Karpas-422 (cell line): ENCODE data around the gene PFKFB2. TPM values are rescaled to one million over a fixed set of nuclear protein-coding genes. Genes with fewer than 3 reads are reported as not detected.

Experiments used
- DNase-seq: peaks from one replicate; pipeline ENCODE4 v3.0.0-alpha.2; 2015
- H2AFZ ChIP-seq: fragments of 200-600 bp; sonication (generic); 2 replicates; pipeline ENCODE4 v1.6.1; 2014; ENCODE audit warnings: antibody characterized with exemption, low read length, mixed read lengths
- H3K27ac ChIP-seq: fragments of 200-600 bp; sonication (generic); 2 replicates; pipeline ENCODE4 v1.5.1; 2014; ENCODE audit warnings: mild to moderate bottlenecking, low read length, moderate library complexity
- H3K27me3 ChIP-seq: fragments of 200-600 bp; sonication (generic); 2 replicates; pipeline ENCODE4 v1.6.1; 2014; ENCODE audit warnings: low read length, mixed read lengths
- H3K36me3 ChIP-seq: fragments of 200-600 bp; sonication (generic); 2 replicates; pipeline ENCODE4 v1.6.1; 2014; ENCODE audit warnings: low read length, mixed read lengths; ENCODE audit not compliant: insufficient read depth
- H3K4me1 ChIP-seq: fragments of 200-600 bp; sonication (generic); 2 replicates; pipeline ENCODE4 v1.6.1; 2014; ENCODE audit warnings: mild to moderate bottlenecking, low read length, mixed read lengths
- H3K4me2 ChIP-seq: fragments of 200-600 bp; sonication (generic); 2 replicates; pipeline ENCODE4 v1.6.1; 2014; ENCODE audit warnings: low read length, low read depth, mild to moderate bottlenecking; ENCODE audit not compliant: poor library complexity, severe bottlenecking
- H3K4me3 ChIP-seq: fragments of 200-600 bp; sonication (generic); 2 replicates; pipeline ENCODE4 v1.5.1; 2014; ENCODE audit warnings: mild to moderate bottlenecking, antibody characterized with exemption, low read length, mixed read lengths
- H3K79me2 ChIP-seq: fragments of 200-600 bp; sonication (generic); 2 replicates; pipeline ENCODE4 v1.6.1; 2014; ENCODE audit warnings: mild to moderate bottlenecking, low read length, mixed read lengths
- H3K9ac ChIP-seq: fragments of 200-600 bp; sonication (generic); 2 replicates; pipeline ENCODE4 v1.6.0; 2014; ENCODE audit warnings: low read length
- H3K9me2 ChIP-seq: fragments of 200-600 bp; sonication (generic), shearing (Covaris generic); replicated peaks from 2 replicates; pipeline ENCODE4 v1.6.0; 2014; ENCODE audit warnings: mild to moderate bottlenecking, low read length, moderate library complexity; ENCODE audit not compliant: insufficient read depth
- H3K9me3 ChIP-seq: fragments of 300-700, 200-600 bp; sonication (generic); 2 replicates; pipeline ENCODE4 v1.6.1; 2014; ENCODE audit warnings: low read length, mixed read lengths
- H4K20me1 ChIP-seq: fragments of 200-600 bp; sonication (generic); 2 replicates; pipeline ENCODE4 v1.6.1; 2014; ENCODE audit warnings: mild to moderate bottlenecking, antibody characterized with exemption, low read length, low read depth; ENCODE audit not compliant: insufficient read depth
- total RNA-seq: library from RNA; depleted of rRNA; stranded (reverse); fragments of >200 nt; shearing (Covaris generic); gene quantifications from 2 replicates; pipeline ENCODE4 v1.2.3, GENCODE V29; 2014; ENCODE audit warnings: low replicate concordance

Gene PFKFB2
- total RNA-seq, 1 experiment from 2014 or later, result 0.07 TPM

DNA sequence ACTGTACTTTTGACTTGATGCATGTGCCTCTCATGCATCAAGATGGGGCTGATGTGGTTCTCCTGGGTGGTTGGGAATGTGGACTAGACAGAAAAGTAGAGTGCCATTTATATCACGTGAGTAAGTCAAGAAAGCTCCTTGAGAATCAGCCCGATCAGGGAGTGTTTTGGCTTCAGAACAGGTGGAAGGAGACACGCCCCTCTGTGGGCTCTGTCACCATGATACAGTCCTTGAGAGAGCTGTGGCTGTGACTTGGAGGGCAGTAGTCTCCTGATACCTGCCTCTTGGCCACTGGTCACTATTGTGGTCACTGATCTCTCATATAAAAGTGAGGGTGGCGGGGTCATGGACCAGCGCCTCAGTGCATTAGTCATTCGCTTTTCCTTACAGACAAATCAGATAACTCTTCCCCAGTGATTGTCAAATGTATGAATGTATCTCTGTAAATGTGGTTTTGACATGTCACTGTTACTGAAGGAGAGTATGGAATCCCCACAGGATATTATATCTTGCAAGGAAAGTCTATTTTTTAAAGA lies 26.7 kb downstream of the PFKFB2 start:
- Histone ChIP-seq H3K9me2 (no peaks in the 10 kb centered on the region), H3K4me3 (no peak overlapping the region), H2AFZ (no peak overlapping the region), H3K36me3 (no peaks in the 10 kb centered on the region), H3K27ac (no peak overlapping the region), H3K27me3 (no peaks in the 10 kb centered on the region), H3K4me1 (no peaks in the 10 kb centered on the region), H4K20me1 (no peaks in the 10 kb centered on the region), H3K9ac (no peak overlapping the region), H3K4me2 (no peak overlapping the region), H3K79me2 (no peaks in the 10 kb centered on the region), H3K9me3 (no peaks in the 10 kb centered on the region)
- DNase-seq, result no peak

DNA sequence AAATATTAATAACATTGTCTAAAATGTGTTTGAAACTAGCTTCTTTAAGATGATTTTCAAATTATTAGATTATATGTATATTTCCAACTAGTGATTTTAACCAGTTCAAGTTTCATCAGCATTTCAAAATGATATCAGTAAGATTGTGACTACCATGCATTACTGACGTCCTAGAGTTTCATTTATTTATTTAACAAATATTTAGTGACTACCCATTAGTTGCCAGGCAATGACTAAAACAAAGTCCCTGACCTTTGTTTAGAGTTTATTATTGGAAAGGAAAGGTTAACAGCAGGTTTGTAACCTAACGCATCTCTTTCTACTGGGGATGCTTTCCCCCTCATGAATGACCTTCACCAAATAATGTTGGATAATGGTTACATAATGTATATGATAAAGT lies 28.0 kb downstream of the PFKFB2 start:
- no peaks in the 10 kb centered on the region for H3K27me3 ChIP-seq
- no peak for DNase-seq
- no peaks in the 10 kb centered on the region for H3K4me1 ChIP-seq
- H4K20me1 ChIP-seq, result no peaks in the 10 kb centered on the region
- H3K9me2 ChIP-seq, result no peaks in the 10 kb centered on the region
- no peaks in the 10 kb centered on the region for H3K36me3 ChIP-seq
- H2AFZ ChIP-seq, result no peak overlapping the region
- H3K9me3 ChIP-seq, result no peaks in the 10 kb centered on the region
- H3K4me3 ChIP-seq, result no peak overlapping the region
- H3K9ac ChIP-seq, result no peak overlapping the region
- no peaks in the 10 kb centered on the region for H3K79me2 ChIP-seq
- no peak overlapping the region for H3K4me2 ChIP-seq
- H3K27ac ChIP-seq, result no peak overlapping the region

DNA sequence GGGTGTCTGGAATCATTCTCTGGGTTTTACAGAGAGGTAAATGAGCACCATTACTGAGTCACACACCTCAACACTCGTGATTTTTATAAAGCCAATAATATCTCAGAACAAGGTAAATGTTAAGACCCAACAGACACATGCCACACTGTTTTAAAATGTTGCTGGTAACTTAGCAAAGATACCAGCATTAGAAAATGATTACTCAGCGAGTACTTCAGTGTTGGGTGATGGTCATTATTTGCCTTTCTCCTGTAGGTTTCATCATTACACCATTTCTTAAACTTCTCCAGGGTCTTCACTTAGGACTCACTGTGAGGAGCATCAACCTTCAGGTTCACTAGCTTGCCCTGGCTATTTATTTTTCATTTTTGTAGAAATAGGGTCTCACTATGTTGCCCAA lies 28.7 kb downstream of the PFKFB2 start:
- Histone ChIP-seq H3K27ac (no peak overlapping the region), H3K27me3 (no peaks in the 10 kb centered on the region), H3K4me2 (no peak overlapping the region), H3K79me2 (no peaks in the 10 kb centered on the region), H3K4me3 (no peak overlapping the region), H2AFZ (no peak overlapping the region), H3K36me3 (no peaks in the 10 kb centered on the region), H3K9me3 (no peaks in the 10 kb centered on the region), H4K20me1 (no peaks in the 10 kb centered on the region), H3K4me1 (no peaks in the 10 kb centered on the region), H3K9me2 (no peaks in the 10 kb centered on the region), H3K9ac (no peak overlapping the region)
- no peak for DNase-seq

DNA sequence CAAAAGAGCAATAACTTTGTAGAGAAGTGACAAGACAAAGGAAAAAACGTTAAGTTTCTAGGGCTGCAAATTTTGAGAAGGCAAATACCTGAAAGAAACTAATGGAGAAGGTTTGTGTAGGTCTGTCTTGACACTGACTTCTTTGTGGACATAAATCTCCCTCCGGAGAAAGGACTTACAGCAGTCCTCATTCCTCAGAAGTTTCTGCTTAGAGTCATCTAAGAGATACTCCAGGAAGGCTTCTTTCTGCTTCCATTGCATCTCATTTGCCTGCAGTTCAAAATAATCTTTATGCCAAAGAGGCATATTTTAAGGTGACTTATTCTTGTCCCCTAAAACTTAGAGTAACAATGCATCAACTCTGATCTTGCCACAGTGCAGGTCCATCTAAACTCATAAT lies 31.2 kb downstream of the PFKFB2 start:
- Histone ChIP-seq H3K36me3 (no peaks in the 10 kb centered on the region), H2AFZ (no peak overlapping the region), H3K9me3 (no peaks in the 10 kb centered on the region), H3K27ac (no peak overlapping the region), H3K9me2 (no peaks in the 10 kb centered on the region), H3K4me1 (no peaks in the 10 kb centered on the region), H3K4me2 (no peak overlapping the region), H3K27me3 (no peaks in the 10 kb centered on the region), H4K20me1 (no peaks in the 10 kb centered on the region), H3K9ac (no peak overlapping the region), H3K4me3 (no peak overlapping the region), H3K79me2 (no peaks in the 10 kb centered on the region)
- DNase-seq, result no peak

DNA sequence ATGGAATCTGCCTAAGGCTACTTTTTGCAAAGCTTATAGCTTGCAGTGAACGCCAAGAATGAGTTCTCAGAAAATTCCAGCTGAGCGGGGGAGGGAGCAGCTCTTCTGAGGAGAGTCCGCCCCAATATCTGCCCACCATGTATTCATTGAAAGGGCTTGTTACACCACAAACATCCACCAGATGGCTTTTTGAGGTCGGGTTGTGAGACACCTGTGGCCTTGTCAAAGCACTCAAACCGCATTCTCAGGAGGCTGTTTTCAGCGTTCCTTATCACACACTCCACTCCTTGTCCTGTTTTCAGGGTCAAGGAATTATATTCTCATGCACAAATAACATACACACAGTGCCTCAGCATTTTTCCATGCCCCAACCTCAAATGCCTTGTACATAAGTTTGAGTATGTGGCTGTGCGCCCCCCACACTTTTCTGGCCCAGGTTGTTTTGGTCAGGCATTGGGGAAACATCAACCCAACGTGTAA lies 31.7 kb downstream of the PFKFB2 start:
- no peaks in the 10 kb centered on the region for H3K27me3 ChIP-seq
- no peaks in the 10 kb centered on the region for H3K9me3 ChIP-seq
- H3K4me2 ChIP-seq, result no peak overlapping the region
- H3K9me2 ChIP-seq, result no peaks in the 10 kb centered on the region
- no peaks in the 10 kb centered on the region for H4K20me1 ChIP-seq
- DNase-seq, result peak; percentile 78
- H3K4me3 ChIP-seq, result no peak overlapping the region
- no peak overlapping the region for H2AFZ ChIP-seq
- no peak overlapping the region for H3K9ac ChIP-seq
- H3K36me3 ChIP-seq, result no peaks in the 10 kb centered on the region
- no peaks in the 10 kb centered on the region for H3K4me1 ChIP-seq
- H3K79me2 ChIP-seq, result no peaks in the 10 kb centered on the region
- H3K27ac ChIP-seq, result no peak overlapping the region

DNA sequence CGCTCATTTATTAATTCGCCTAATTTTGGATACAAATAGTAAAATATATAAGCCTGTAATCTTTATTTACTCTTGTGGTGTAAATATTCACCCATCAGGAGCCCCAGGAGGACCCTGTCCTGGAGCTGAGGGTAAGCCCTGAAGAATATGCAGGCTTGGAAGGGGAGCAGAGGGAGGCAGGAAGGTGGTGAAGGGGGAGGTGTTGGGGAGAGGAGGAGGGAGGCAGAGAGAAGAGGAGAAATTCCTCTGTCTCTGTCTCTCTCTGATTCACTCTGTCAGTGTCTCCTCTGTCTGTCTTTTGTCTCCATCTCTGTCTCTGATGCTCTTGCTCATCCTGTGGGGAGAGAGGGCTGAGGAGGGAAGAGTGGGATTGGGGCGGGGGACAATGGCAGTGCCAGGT lies 32.8 kb downstream of the PFKFB2 start:
- no peaks in the 10 kb centered on the region for H3K27me3 ChIP-seq
- H4K20me1 ChIP-seq, result no peaks in the 10 kb centered on the region
- H3K9me3 ChIP-seq, result no peaks in the 10 kb centered on the region
- H3K9me2 ChIP-seq, result no peaks in the 10 kb centered on the region
- DNase-seq, result no peak
- H3K4me2 ChIP-seq, result no peak overlapping the region
- no peak overlapping the region for H2AFZ ChIP-seq
- H3K9ac ChIP-seq, result no peak overlapping the region
- no peaks in the 10 kb centered on the region for H3K79me2 ChIP-seq
- no peaks in the 10 kb centered on the region for H3K4me1 ChIP-seq
- no peak overlapping the region for H3K27ac ChIP-seq
- H3K36me3 ChIP-seq, result no peaks in the 10 kb centered on the region
- H3K4me3 ChIP-seq, result no peak overlapping the region

DNA sequence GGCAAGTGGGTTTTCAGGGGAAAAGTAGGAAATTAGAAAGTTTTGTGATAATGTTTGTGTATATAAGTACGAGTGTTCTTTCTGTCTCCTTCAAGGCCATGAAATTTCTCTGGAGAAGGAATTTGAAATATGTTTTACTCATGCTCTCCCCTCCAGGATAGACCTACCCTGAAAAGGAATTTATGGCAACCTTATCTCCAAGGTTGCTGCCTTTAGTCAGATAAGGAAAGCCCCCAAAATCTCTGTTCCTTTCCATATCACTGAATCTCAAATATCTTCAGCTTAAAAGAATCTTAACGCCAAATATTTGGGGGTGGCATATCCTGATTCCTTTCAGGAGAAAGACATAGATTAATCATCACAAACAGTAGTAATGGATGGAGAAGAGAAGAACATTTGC lies 35.1 kb downstream of the PFKFB2 start:
- no peaks in the 10 kb centered on the region for H3K9me2 ChIP-seq
- no peaks in the 10 kb centered on the region for H4K20me1 ChIP-seq
- H2AFZ ChIP-seq, result no peak overlapping the region
- H3K4me1 ChIP-seq, result no peaks in the 10 kb centered on the region
- H3K27ac ChIP-seq, result no peak overlapping the region
- no peaks in the 10 kb centered on the region for H3K9me3 ChIP-seq
- DNase-seq, result no peak
- H3K36me3 ChIP-seq, result no peaks in the 10 kb centered on the region
- no peak overlapping the region for H3K4me2 ChIP-seq
- H3K27me3 ChIP-seq, result no peaks in the 10 kb centered on the region
- no peak overlapping the region for H3K4me3 ChIP-seq
- H3K9ac ChIP-seq, result no peak overlapping the region
- no peaks in the 10 kb centered on the region for H3K79me2 ChIP-seq

DNA sequence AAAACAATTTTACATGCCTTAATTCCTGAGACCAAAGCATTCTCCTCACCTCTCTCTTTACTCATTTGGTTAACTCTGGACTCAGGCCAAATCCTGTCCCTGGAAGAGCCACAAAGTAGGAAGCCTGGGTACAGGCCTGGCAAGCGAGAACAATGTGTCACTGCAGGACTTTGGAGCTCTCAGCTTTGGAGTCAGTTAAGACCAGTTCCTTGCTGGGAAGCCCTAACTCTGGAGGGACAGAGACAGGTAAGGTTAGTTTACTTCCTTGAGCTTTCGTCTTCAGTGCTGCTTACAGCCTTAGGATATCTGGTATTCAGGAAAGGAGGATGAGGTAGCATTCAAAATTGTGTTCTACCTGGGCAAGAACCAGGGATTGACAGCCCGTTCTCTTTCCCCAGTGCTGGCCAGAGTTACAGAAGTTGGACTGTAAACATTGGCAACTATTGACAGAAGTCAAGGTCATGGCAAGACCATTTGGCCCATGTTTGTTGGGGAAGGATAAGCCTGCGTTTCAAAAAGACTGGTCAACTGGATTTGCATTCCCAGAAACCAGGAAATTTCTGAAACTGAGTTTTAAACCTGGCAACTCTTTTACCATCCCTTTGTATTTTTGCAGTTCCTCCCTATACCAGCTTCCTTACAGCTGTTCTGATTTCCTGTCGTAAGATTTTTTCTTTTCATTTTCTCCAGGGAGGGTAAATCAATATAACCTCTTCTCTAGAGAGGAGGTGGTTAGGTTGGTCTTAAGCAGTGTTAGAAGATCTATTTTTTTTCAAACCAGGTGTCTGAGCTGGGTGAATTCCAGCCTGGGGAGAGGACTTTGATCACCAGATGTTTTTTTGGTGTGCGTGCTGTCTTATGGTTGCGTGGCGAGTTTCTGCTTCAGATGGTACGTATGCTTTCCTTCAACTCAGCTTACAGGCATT lies 35.9 kb downstream of the PFKFB2 start, which contains the start of gene C4BPB:
Gene C4BPB, plus strand, starts transcription at position 160 of the 926 bp plus-strand sequence. Its CDS starts 672 bp downstream, at position 832.
- Histone ChIP-seq H3K79me2 (no peaks in the 10 kb centered on the region), H3K4me1 (no peaks in the 10 kb centered on the region), H2AFZ (no peak within 1 kb of the TSS), H3K27me3 (no peaks in the 10 kb centered on the region), H3K27ac (no peak within 1 kb of the TSS), H3K9ac (no peak within 1 kb of the TSS), H3K9me3 (no peaks in the 10 kb centered on the region), H4K20me1 (no peaks in the 10 kb centered on the region), H3K4me2 (no peak within 1 kb of the TSS), H3K9me2 (no peaks in the 10 kb centered on the region), H3K4me3 (no peak within 1 kb of the TSS), H3K36me3 (no peaks in the 10 kb centered on the region)
- no peak for DNase-seq
